Measurements from ENCODE around the gene HECW1. TPM values are rescaled to one million over a fixed set of nuclear protein-coding genes. Genes with fewer than 3 reads are reported as not detected.

HECW1 gene
- total and polyA plus RNA-seq, 2 donors (not counting 1 experiment from before 2014, with no cell fraction given), result not detected

- POLR2A ChIA-PET, result no interaction called here
- H2AFZ ChIP-seq (ENCODE audit: insufficient read depth, low read depth, low read length, poor library complexity, severe bottlenecking), result no peak overlapping the region
- no peak overlapping the region for H3K9ac ChIP-seq (ENCODE audit: low read length)
- CTCF ChIA-PET, result no interaction called here
- 100% methylated on average over 1 of the region's 7 CpGs for WGBS (ENCODE audit: insufficient coverage)
- intact Hi-C loops (cut with micrococcal nuclease), result no loop called here
- Mint-ChIP-seq H3K4me3 (no peak overlapping the region), H3K27me3 (peaks cover 17% of the 10 kb centered on the region), H3K27ac (no peak overlapping the region), H3K4me1 (no peaks in the 10 kb centered on the region), H3K9me3 (ENCODE audit: insufficient read depth) (no peaks in the 10 kb centered on the region)
- DNase-seq (no peak), ATAC-seq (ENCODE audit: low read depth) (no peak)
- no peak overlapping the region for H3K27ac ChIP-seq (ENCODE audit: low read length in 2 of 2)
- no peaks in the 10 kb centered on the region for H3K4me1 ChIP-seq (ENCODE audit: control insufficient read depth in 2 of 2, insufficient read depth in 2 of 2, low read length in 2 of 2)
- H3K27me3 ChIP-seq (replicated peaks in 1 of 4; ENCODE audit: control extremely low read depth in 1 of 4, control insufficient read depth in 3 of 4, insufficient read depth in 4 of 4, low read length in 3 of 4), result no peaks in the 10 kb centered on the region
- H3K9me3 ChIP-seq (ENCODE audit: control extremely low read depth in 1 of 3, control insufficient read depth in 2 of 3, insufficient read depth in 1 of 3, low read length in 2 of 3), result peaks cover 0 to 3% (median 0%) of the 10 kb centered on the region in 3 donors
- no peak overlapping the region for H3K4me2 ChIP-seq (replicated peaks; ENCODE audit: low read depth, low read length, poor library complexity, severe bottlenecking)
- no peaks in the 10 kb centered on the region for H3K79me2 ChIP-seq (ENCODE audit: control insufficient read depth, insufficient read depth, low read length)
- no peaks in the 10 kb centered on the region for H4K20me1 ChIP-seq (ENCODE audit: control insufficient read depth, insufficient read depth, low read length, poor library complexity, severe bottlenecking)
- no peak overlapping the region for H3K4me3 ChIP-seq (ENCODE audit: control extremely low read depth in 1 of 5, extremely low read depth in 1 of 5, insufficient read depth in 1 of 5, low read depth in 2 of 5, low read length in 4 of 5)
- TF ChIP-seq CTCF (IDR thresholded peaks at IDR 0.05), result no peak
- TF ChIP-seq EZH2 (IDR thresholded peaks at IDR 0.05; ENCODE audit: borderline replicate concordance, insufficient read depth, low read depth, low read length, poor library complexity, severe bottlenecking), result no peak
- no peaks in the 10 kb centered on the region for H3K36me3 ChIP-seq (replicated peaks in 1 of 2; ENCODE audit: control extremely low read depth in 1 of 2, control insufficient read depth in 1 of 2, extremely low read depth in 1 of 2, insufficient read depth in 2 of 2, low read length in 1 of 2)
Observed at GRCh38 chr7:43192806-43193460, 80.5 kb downstream of the HECW1 start.

GRCh38 chr7:43193893-43194292, 81.4 kb downstream of the HECW1 start:
- Histone ChIP-seq H3K9ac (ENCODE audit: low read length) (no peak overlapping the region), H3K4me3 (ENCODE audit: control extremely low read depth in 1 of 5, extremely low read depth in 1 of 5, insufficient read depth in 1 of 5, low read depth in 2 of 5, low read length in 4 of 5) (no peak overlapping the region), H3K27ac (ENCODE audit: low read length in 2 of 2) (no peak overlapping the region), H4K20me1 (ENCODE audit: control insufficient read depth, insufficient read depth, low read length, poor library complexity, severe bottlenecking) (no peaks in the 10 kb centered on the region), H3K4me2 (replicated peaks; ENCODE audit: low read depth, low read length, poor library complexity, severe bottlenecking) (no peak overlapping the region), H3K36me3 (replicated peaks in 1 of 2; ENCODE audit: control extremely low read depth in 1 of 2, control insufficient read depth in 1 of 2, extremely low read depth in 1 of 2, insufficient read depth in 2 of 2, low read length in 1 of 2) (no peaks in the 10 kb centered on the region), H3K79me2 (ENCODE audit: control insufficient read depth, insufficient read depth, low read length) (no peaks in the 10 kb centered on the region), H3K9me3 (ENCODE audit: control extremely low read depth in 1 of 3, control insufficient read depth in 2 of 3, insufficient read depth in 1 of 3, low read length in 2 of 3) (peaks cover 0 to 3% (median 0%) of the 10 kb centered on the region in 3 donors), H3K27me3 (replicated peaks in 1 of 4; ENCODE audit: control extremely low read depth in 1 of 4, control insufficient read depth in 3 of 4, insufficient read depth in 4 of 4, low read length in 3 of 4) (no peaks in the 10 kb centered on the region), H2AFZ (ENCODE audit: insufficient read depth, low read depth, low read length, poor library complexity, severe bottlenecking) (no peak overlapping the region), H3K4me1 (ENCODE audit: control insufficient read depth in 2 of 2, insufficient read depth in 2 of 2, low read length in 2 of 2) (no peaks in the 10 kb centered on the region)
- 77% methylated on average over 2 of the region's 2 CpGs for WGBS (ENCODE audit: insufficient coverage)
- H3K27ac Mint-ChIP-seq, result no peak overlapping the region
- ChIA-PET POLR2A (no interaction called here), CTCF (no interaction called here)
- no peak overlapping the region for H3K4me3 Mint-ChIP-seq
- no peaks in the 10 kb centered on the region for H3K9me3 Mint-ChIP-seq (ENCODE audit: insufficient read depth)
- H3K4me1 Mint-ChIP-seq, result no peaks in the 10 kb centered on the region
- peaks cover 17% of the 10 kb centered on the region for H3K27me3 Mint-ChIP-seq
- TF ChIP-seq CTCF (IDR thresholded peaks at IDR 0.05) (no peak), EZH2 (IDR thresholded peaks at IDR 0.05; ENCODE audit: borderline replicate concordance, insufficient read depth, low read depth, low read length, poor library complexity, severe bottlenecking) (no peak)
- DNase-seq, result no peak
- intact Hi-C loops (cut with micrococcal nuclease), result no loop called here
- no peak for ATAC-seq (ENCODE audit: low read depth)

Data from B cell (primary cell).